Measurements from ENCODE around the gene RAB11FIP4.

The RAB11FIP4 gene

DNA sequence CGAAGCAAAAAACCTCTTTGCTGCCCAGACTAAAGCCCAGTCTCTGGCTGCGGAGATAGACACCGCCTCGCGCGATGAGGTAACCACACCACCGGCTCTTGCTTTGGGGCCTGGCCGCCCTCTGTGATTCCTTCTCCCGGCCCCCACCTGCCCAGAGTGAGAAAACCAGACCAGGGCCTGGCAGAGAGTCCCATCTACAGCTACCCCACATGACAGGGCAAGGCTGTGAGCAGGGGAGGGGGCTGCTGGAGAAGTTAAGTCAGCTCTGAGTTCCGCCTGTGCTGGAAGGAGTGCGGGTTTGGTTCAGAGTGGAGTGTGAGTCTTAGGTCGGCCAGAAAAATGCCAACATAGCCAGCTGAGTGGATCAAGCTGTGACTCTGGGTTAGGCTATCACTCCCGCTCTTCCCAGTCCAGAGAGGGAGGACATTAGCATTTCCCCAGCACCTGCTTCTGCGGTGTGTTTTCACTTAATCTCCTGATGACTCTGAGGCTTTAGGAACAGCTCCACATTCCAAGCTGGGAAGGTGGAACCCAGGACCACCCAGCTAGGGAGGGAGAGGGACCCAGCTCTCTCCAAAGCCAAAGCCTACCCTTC, 139.0 kb downstream of the RAB11FIP4 start:
- H3K4me3 ChIP-seq (ENCODE audit: insufficient read depth, low read length, poor library complexity, severe bottlenecking): no peak overlapping the region
- no peak overlapping the region for H2AFZ ChIP-seq (ENCODE audit: low read depth, low read length, severe bottlenecking)
- H3K36me3 ChIP-seq (ENCODE audit: low read length): no peaks in the 10 kb centered on the region
- H3K4me2 ChIP-seq (ENCODE audit: low read depth, low read length, poor library complexity, severe bottlenecking): no peak overlapping the region
- H3K27me3 ChIP-seq (ENCODE audit: low read length): no peaks in the 10 kb centered on the region
- H3F3A ChIP-seq (ENCODE audit: insufficient read depth): peaks cover 7% of the 10 kb centered on the region; the same call in 1 of the 2 replicates
- no peaks in the 10 kb centered on the region for H3K79me2 ChIP-seq (ENCODE audit: insufficient read depth, low read length)
- no peak overlapping the region for H3K27ac ChIP-seq (ENCODE audit: low read depth, low read length)
- H3K9me3 ChIP-seq (ENCODE audit: insufficient read depth, low read length): no peaks in the 10 kb centered on the region
- no peak for TF ChIP-seq EZH2phosphoT487 (conservative IDR thresholded peaks at IDR 0.05; ENCODE audit: low read length)
- TF ChIP-seq, protein P1, sequence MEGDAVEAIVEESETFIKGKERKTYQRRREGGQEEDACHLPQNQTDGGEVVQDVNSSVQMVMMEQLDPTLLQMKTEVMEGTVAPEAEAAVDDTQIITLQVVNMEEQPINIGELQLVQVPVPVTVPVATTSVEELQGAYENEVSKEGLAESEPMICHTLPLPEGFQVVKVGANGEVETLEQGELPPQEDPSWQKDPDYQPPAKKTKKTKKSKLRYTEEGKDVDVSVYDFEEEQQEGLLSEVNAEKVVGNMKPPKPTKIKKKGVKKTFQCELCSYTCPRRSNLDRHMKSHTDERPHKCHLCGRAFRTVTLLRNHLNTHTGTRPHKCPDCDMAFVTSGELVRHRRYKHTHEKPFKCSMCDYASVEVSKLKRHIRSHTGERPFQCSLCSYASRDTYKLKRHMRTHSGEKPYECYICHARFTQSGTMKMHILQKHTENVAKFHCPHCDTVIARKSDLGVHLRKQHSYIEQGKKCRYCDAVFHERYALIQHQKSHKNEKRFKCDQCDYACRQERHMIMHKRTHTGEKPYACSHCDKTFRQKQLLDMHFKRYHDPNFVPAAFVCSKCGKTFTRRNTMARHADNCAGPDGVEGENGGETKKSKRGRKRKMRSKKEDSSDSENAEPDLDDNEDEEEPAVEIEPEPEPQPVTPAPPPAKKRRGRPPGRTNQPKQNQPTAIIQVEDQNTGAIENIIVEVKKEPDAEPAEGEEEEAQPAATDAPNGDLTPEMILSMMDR (IDR thresholded peaks at IDR 0.05; ENCODE audit: insufficient read depth, low read length, poor library complexity, severe bottlenecking): no peak
- no peaks in the 10 kb centered on the region for H3K9me2 ChIP-seq (replicated peaks; ENCODE audit: insufficient read depth, low read length)
- H3K9ac ChIP-seq (ENCODE audit: low read length): no peak overlapping the region
- H4K20me1 ChIP-seq (ENCODE audit: low read depth, low read length): no peaks in the 10 kb centered on the region

DNA sequence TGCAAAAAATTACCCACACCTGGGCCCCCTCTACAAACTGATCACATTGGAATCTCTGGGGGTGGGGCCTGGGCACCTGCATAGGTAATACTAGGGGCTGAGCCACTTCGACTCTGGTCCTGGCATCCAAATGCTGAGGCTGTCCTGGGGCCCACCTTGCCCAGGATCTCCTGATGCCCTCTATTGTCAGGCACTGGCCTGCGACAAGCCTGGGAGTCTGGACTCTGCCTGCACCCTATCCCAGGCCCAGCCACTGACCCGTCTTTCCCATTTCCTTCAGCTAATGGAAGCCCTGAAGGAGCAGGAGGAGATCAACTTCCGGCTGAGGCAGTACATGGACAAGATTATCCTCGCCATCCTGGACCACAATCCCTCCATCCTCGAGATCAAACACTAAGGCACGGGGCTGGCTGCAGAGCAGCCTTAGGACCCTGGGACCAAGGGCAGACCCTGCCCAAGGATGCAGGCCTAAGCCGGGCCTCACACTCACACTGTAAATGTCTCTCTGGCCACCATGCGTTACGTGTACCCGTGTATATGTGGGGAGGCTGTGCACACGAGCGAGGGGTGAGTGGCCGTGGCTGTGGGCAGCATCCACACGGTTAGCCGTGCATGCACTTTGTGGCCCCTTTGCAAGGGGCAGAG, 140.0 kb downstream of the RAB11FIP4 start:
- no peak for TF ChIP-seq EZH2phosphoT487 (conservative IDR thresholded peaks at IDR 0.05; ENCODE audit: low read length)
- TF ChIP-seq, protein P1 (IDR thresholded peaks at IDR 0.05; ENCODE audit: insufficient read depth, low read length, poor library complexity, severe bottlenecking): no peak
- H2AFZ ChIP-seq (ENCODE audit: low read depth, low read length, severe bottlenecking): no peak overlapping the region
- no peak overlapping the region for H3K9ac ChIP-seq (ENCODE audit: low read length)
- no peak overlapping the region for H3K27ac ChIP-seq (ENCODE audit: low read depth, low read length)
- H3K4me2 ChIP-seq (ENCODE audit: low read depth, low read length, poor library complexity, severe bottlenecking): no peak overlapping the region
- no peaks in the 10 kb centered on the region for H3K36me3 ChIP-seq (ENCODE audit: low read length)
- no peaks in the 10 kb centered on the region for H4K20me1 ChIP-seq (ENCODE audit: low read depth, low read length)
- no peaks in the 10 kb centered on the region for H3K27me3 ChIP-seq (ENCODE audit: low read length)
- H3K9me3 ChIP-seq (ENCODE audit: insufficient read depth, low read length): no peaks in the 10 kb centered on the region
- no peaks in the 10 kb centered on the region for H3K79me2 ChIP-seq (ENCODE audit: insufficient read depth, low read length)
- H3K4me3 ChIP-seq (ENCODE audit: insufficient read depth, low read length, poor library complexity, severe bottlenecking): no peak overlapping the region
- H3K9me2 ChIP-seq (replicated peaks; ENCODE audit: insufficient read depth, low read length): no peaks in the 10 kb centered on the region
- peaks cover 15% of the 10 kb centered on the region for H3F3A ChIP-seq (ENCODE audit: insufficient read depth)

DNA sequence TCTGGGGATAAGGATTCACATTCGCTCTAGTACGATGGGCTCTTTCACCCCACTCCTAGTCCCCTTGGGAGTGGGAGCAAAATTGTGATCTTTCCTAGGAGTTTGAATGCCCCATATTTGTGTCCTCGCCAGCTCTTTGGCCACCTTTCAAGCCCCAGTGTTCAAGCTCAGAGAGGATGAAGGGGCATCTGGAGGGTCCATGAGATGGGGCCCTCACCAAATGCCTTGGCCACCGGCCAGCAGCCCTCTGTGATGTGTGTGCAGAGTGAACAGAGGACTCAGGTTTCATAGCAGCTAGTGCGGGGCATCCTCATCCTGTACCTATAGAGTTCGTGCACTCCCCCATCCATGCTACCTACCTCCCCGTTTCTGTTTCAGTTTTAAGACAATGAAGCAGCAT, 140.6 kb downstream of the RAB11FIP4 start:
- no peak for TF ChIP-seq EZH2phosphoT487 (conservative IDR thresholded peaks at IDR 0.05; ENCODE audit: low read length)
- TF ChIP-seq, protein P1 (IDR thresholded peaks at IDR 0.05; ENCODE audit: insufficient read depth, low read length, poor library complexity, severe bottlenecking): no peak
- Histone ChIP-seq H2AFZ (ENCODE audit: low read depth, low read length, severe bottlenecking) (no peak overlapping the region), H3K27me3 (ENCODE audit: low read length) (no peaks in the 10 kb centered on the region), H3K9me3 (ENCODE audit: insufficient read depth, low read length) (no peaks in the 10 kb centered on the region), H3F3A (ENCODE audit: insufficient read depth) (peaks cover 21% of the 10 kb centered on the region), H3K4me2 (ENCODE audit: low read depth, low read length, poor library complexity, severe bottlenecking) (no peak overlapping the region), H3K27ac (ENCODE audit: low read depth, low read length) (no peak overlapping the region), H3K9me2 (replicated peaks; ENCODE audit: insufficient read depth, low read length) (no peaks in the 10 kb centered on the region), H3K4me3 (ENCODE audit: insufficient read depth, low read length, poor library complexity, severe bottlenecking) (no peak overlapping the region), H4K20me1 (ENCODE audit: low read depth, low read length) (no peaks in the 10 kb centered on the region), H3K79me2 (ENCODE audit: insufficient read depth, low read length) (no peaks in the 10 kb centered on the region), H3K9ac (ENCODE audit: low read length) (no peak overlapping the region), H3K36me3 (ENCODE audit: low read length) (no peaks in the 10 kb centered on the region)
